Stimulated activated memory B cell treated with anti-CD40 and anti-IgM and Interleukin-4, amounts not matched to agents 10 μg/mL and 1 μg/mL and 100 μg/mL, for 72 hours (primary cell): ENCODE results near the gene WNT8B.

Experiments used
- ATAC-seq: fragments of 150-1000 bp; cut with Tn5 transposase; 2 replicates; pipeline ENCODE4 v1.10.0; 2021
- H3K27ac Mint-ChIP-seq: one replicate; pipeline ENCODE4 v1.8.0; 2022; ENCODE audit warnings: mild to moderate bottlenecking, mixed read lengths
- H3K27me3 Mint-ChIP-seq: one replicate; pipeline ENCODE4 v1.8.0; 2022; ENCODE audit warnings: mixed read lengths
- H3K36me3 Mint-ChIP-seq: one replicate; pipeline ENCODE4 v1.8.0; 2022; ENCODE audit warnings: mixed read lengths
- H3K4me1 Mint-ChIP-seq: one replicate; pipeline ENCODE4 v1.8.0; 2022; ENCODE audit warnings: mixed read lengths
- H3K4me3 Mint-ChIP-seq: one replicate; pipeline ENCODE4 v1.8.0; 2022; ENCODE audit warnings: mild to moderate bottlenecking, moderate library complexity, mixed read lengths
- H3K9me3 Mint-ChIP-seq: one replicate; pipeline ENCODE4 v1.8.0; 2022; ENCODE audit warnings: mixed read lengths

WNT8B gene

DNA sequence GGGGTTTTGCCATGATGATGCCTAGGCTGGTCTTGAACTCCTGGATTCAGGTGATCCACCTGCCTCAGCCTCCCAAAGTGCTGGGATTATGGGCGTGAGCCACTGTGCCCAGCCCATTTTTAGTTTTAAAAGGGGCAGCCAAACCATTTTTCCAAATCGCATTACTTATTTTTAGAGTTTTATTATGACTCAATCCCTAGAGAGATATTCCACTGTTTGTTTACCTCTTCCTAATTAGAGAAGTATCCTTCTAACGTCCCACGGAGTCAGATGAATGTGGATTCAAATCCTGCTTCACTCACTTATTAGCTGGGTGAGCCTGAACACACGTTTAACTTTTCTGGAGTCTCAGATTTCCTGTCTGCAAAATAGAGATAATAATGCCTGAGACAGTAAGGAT lies 15.2 kb downstream of the WNT8B start:
- H3K9me3 Mint-ChIP-seq = peaks cover 2% of the 10 kb centered on the region
- no peaks in the 10 kb centered on the region for H3K36me3 Mint-ChIP-seq
- ATAC-seq = no peak
- H3K4me1 Mint-ChIP-seq = peaks cover 17% of the 10 kb centered on the region
- H3K27ac Mint-ChIP-seq = no peak overlapping the region
- peaks cover 40% of the 10 kb centered on the region for H3K27me3 Mint-ChIP-seq
- H3K4me3 Mint-ChIP-seq = no peak overlapping the region

DNA sequence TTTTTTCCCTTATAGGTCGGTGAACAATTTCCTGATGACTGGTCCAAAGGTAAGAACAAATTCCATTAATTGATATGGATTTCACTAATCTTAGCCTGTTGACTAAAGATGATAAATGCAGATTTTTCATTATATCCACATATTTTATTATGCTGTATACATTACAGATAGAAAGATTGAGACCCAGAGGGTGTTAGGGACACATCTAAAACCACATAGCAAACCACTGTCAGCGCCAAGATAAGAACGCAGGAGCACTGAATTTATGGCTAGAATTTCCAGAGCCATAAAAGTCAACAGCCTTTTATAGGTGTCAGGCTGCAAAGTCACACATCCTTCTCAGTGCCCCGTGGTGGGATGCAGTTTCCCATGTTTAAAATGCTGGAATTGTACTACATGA lies 16.2 kb downstream of the WNT8B start:
- Mint-ChIP-seq H3K4me1 (peaks cover 24% of the 10 kb centered on the region), H3K9me3 (peaks cover 2% of the 10 kb centered on the region), H3K36me3 (no peaks in the 10 kb centered on the region), H3K4me3 (no peak overlapping the region), H3K27me3 (peaks cover 48% of the 10 kb centered on the region), H3K27ac (no peak overlapping the region)
- no peak for ATAC-seq

- no peak for ATAC-seq
- no peak overlapping the region for H3K4me3 Mint-ChIP-seq
- H3K36me3 Mint-ChIP-seq = no peaks in the 10 kb centered on the region
- H3K27me3 Mint-ChIP-seq = peaks cover 48% of the 10 kb centered on the region
- no peak overlapping the region for H3K27ac Mint-ChIP-seq
- H3K9me3 Mint-ChIP-seq = peaks cover 2% of the 10 kb centered on the region
- H3K4me1 Mint-ChIP-seq = peaks cover 24% of the 10 kb centered on the region
Observed at GRCh38 chr10:100480002-100480401, 17.2 kb downstream of the WNT8B start.

DNA sequence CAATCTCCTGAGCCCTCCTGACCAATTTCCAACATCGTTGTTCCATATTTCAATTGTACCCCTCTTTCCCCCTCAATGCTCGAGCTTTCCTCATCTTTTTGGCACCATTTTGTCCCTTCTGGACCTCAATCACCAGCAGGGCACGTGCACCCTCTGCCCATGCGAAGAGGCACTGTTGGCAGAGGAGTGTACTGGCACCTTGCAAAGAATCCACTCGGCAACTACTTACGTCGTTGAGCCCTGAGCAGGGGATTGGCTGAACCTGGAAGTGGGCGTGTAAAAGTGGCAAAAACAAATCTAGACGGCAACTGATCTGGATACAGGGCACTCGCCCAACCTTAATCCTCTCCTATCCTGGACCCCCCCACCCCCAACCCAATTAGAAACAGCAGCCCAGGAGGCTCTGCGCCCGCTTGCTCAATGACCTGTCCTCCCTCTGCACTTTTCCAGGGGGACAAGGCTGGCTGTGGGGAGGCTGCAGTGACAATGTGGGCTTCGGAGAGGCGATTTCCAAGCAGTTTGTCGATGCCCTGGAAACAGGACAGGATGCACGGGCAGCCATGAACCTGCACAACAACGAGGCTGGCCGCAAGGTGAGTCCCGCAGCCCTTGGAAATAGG lies 18.8 kb downstream of the WNT8B start:
- Mint-ChIP-seq H3K27me3 (peaks cover 48% of the 10 kb centered on the region), H3K9me3 (peaks cover 2% of the 10 kb centered on the region), H3K27ac (no peak overlapping the region), H3K4me1 (peaks cover 24% of the 10 kb centered on the region), H3K36me3 (peaks cover 8% of the 10 kb centered on the region), H3K4me3 (peak overlapping the region; percentile 86)
- ATAC-seq = peak; percentile 99

DNA sequence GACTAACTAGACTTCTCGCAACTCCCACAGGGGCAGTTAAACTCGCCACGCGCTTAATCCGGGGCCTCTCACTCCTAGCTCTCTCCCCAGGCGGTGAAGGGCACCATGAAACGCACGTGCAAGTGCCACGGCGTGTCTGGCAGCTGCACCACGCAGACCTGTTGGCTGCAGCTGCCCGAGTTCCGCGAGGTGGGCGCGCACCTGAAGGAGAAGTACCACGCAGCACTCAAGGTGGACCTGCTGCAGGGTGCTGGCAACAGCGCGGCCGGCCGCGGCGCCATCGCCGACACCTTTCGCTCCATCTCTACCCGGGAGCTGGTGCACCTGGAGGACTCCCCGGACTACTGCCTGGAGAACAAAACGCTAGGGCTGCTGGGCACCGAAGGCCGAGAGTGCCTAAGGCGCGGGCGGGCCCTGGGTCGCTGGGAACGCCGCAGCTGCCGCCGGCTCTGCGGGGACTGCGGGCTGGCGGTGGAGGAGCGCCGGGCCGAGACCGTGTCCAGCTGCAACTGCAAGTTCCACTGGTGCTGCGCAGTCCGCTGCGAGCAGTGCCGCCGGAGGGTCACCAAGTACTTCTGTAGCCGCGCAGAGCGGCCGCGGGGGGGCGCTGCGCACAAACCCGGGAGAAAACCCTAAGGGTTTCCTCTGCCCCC lies 19.5 kb downstream of the WNT8B start:
- Mint-ChIP-seq H3K27me3 (peaks cover 48% of the 10 kb centered on the region), H3K36me3 (peaks cover 15% of the 10 kb centered on the region), H3K4me3 (peak overlapping the region; percentile 86), H3K4me1 (peaks cover 24% of the 10 kb centered on the region), H3K9me3 (peaks cover 2% of the 10 kb centered on the region), H3K27ac (no peak overlapping the region)
- peak; percentile 62 for ATAC-seq

GRCh38 chr10:100482834-100483185 lies 20.0 kb downstream of the WNT8B start:
- Mint-ChIP-seq H3K4me3 (peak overlapping the region; percentile 86), H3K27ac (peak overlapping the region; percentile 36), H3K4me1 (peaks cover 24% of the 10 kb centered on the region), H3K9me3 (peaks cover 2% of the 10 kb centered on the region), H3K36me3 (peaks cover 17% of the 10 kb centered on the region), H3K27me3 (peaks cover 48% of the 10 kb centered on the region)
- ATAC-seq = no peak

GRCh38 chr10:100483876-100484666 lies 21.3 kb downstream of the WNT8B start:
- no peak overlapping the region for H3K27ac Mint-ChIP-seq
- peaks cover 24% of the 10 kb centered on the region for H3K36me3 Mint-ChIP-seq
- H3K9me3 Mint-ChIP-seq = peaks cover 2% of the 10 kb centered on the region
- no peak for ATAC-seq
- H3K27me3 Mint-ChIP-seq = peaks cover 36% of the 10 kb centered on the region
- no peak overlapping the region for H3K4me3 Mint-ChIP-seq
- peaks cover 24% of the 10 kb centered on the region for H3K4me1 Mint-ChIP-seq

DNA sequence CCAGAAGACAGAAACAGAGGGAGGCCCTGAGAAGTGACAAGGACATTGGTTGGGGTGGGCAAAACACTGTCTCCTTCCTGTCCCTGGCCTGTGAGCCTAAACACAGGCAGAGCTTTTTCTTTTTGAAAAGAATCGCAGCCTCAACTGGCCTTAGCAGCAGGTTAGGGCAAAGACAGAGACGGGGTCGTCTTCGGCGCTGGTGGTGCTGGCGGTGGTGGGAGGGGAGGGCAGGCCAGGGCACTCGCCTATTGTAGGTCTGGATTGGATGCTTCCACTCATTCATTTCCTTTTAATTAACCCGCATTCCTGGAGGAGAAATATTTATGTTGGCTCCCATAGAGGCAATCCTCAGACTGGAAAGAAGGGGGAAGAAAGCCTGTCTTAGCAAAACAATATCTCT lies 22.6 kb downstream of the WNT8B start:
- Mint-ChIP-seq H3K4me1 (peaks cover 24% of the 10 kb centered on the region), H3K27ac (no peak overlapping the region), H3K4me3 (no peak overlapping the region), H3K9me3 (peaks cover 2% of the 10 kb centered on the region), H3K27me3 (peaks cover 23% of the 10 kb centered on the region), H3K36me3 (peaks cover 36% of the 10 kb centered on the region)
- ATAC-seq = no peak

GRCh38 chr10:100485801-100486495 lies 23.1 kb downstream of the WNT8B start:
- peaks cover 2% of the 10 kb centered on the region for H3K9me3 Mint-ChIP-seq
- H3K36me3 Mint-ChIP-seq = peaks cover 42% of the 10 kb centered on the region
- H3K4me3 Mint-ChIP-seq = no peak overlapping the region
- no peak for ATAC-seq
- H3K27ac Mint-ChIP-seq = no peak overlapping the region
- peaks cover 19% of the 10 kb centered on the region for H3K27me3 Mint-ChIP-seq
- H3K4me1 Mint-ChIP-seq = peaks cover 24% of the 10 kb centered on the region

DNA sequence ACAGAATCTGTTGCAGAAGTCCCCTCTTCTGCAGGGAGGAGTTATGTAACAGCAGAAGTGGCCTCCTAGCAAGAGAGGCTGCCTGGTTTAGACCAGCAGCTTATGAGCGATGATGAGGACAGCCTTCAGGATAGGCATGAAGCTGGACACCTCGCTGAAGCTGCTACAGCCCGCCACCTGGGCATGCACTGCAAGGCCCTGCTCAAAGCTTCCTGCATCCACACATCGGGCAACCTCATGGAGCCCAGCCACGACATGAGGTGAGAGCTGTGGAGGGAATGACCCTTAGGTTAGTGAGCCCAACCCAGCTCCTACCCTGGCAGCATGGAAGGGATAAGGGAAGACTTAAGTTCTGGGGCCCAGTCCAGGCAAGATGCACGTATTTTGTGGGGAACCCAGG lies 24.7 kb downstream of the WNT8B start:
- no peak for ATAC-seq
- Mint-ChIP-seq H3K27me3 (peaks cover 10% of the 10 kb centered on the region), H3K9me3 (no peaks in the 10 kb centered on the region), H3K36me3 (peaks cover 42% of the 10 kb centered on the region), H3K27ac (no peak overlapping the region), H3K4me3 (no peak overlapping the region), H3K4me1 (peaks cover 11% of the 10 kb centered on the region)

- H3K4me1 Mint-ChIP-seq = no peaks in the 10 kb centered on the region
- H3K36me3 Mint-ChIP-seq = peaks cover 56% of the 10 kb centered on the region
- H3K27me3 Mint-ChIP-seq = no peaks in the 10 kb centered on the region
- H3K9me3 Mint-ChIP-seq = no peaks in the 10 kb centered on the region
- ATAC-seq = no peak
- no peak overlapping the region for H3K4me3 Mint-ChIP-seq
- no peak overlapping the region for H3K27ac Mint-ChIP-seq
Observed at GRCh38 chr10:100489396-100489795, 26.6 kb downstream of the WNT8B start.

DNA sequence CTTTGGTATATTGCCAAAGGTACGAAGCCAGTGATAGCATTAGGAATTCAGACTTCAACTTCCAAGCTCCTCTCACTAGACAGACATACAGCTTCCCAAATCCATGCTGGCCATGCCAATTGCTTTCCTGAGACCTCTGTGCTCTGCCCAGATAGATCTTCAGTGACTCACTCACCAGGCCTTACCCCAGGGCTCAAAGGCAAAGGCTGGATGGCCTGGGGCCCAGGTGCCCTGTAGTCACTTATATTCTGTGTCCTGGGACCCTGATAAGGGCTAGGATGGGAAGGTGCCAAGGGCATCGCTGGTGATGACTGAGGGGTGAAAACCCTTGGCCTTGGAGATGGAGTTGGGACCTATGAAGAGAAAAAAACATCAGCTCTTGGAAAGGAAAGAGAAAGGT lies 27.7 kb downstream of the WNT8B start:
- Mint-ChIP-seq H3K36me3 (peaks cover 66% of the 10 kb centered on the region), H3K27ac (no peak overlapping the region), H3K9me3 (no peaks in the 10 kb centered on the region)

GRCh38 chr10:100496567-100496966 lies 33.8 kb downstream of the WNT8B start:
- no peaks in the 10 kb centered on the region for H3K4me1 Mint-ChIP-seq
- H3K9me3 Mint-ChIP-seq = no peaks in the 10 kb centered on the region
- no peak overlapping the region for H3K4me3 Mint-ChIP-seq
- peaks cover 67% of the 10 kb centered on the region for H3K36me3 Mint-ChIP-seq
- H3K27me3 Mint-ChIP-seq = no peaks in the 10 kb centered on the region
- H3K27ac Mint-ChIP-seq = no peak overlapping the region
- no peak for ATAC-seq

More for the DNA sequence above, 27.7 kb downstream of the WNT8B start:
- Mint-ChIP-seq H3K4me1 (no peaks in the 10 kb centered on the region), H3K4me3 (no peak overlapping the region), H3K27me3 (no peaks in the 10 kb centered on the region)
- no peak for ATAC-seq

DNA sequence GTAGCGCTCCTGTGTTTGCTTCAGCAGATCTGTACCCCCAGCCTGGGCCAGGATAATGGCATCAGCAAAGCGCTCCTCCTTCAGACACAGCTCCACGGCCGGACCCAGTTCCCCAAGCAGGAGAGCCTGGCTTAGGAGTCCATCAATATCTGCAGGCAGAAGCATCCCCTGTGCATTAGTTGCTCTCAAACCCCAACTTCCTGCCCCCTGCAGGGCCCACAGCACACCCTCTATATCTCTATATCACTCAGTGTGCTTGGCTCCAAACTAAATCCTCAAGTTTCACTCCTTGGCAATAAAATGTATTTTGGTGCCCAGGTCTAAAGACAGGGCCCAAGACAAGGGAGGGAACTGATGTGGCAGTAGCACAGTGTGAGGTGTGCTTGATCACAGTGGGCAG lies 35.2 kb downstream of the WNT8B start:
- Mint-ChIP-seq H3K27me3 (no peaks in the 10 kb centered on the region), H3K9me3 (no peaks in the 10 kb centered on the region), H3K36me3 (peaks cover 76% of the 10 kb centered on the region), H3K4me1 (no peaks in the 10 kb centered on the region), H3K27ac (no peak overlapping the region), H3K4me3 (no peak overlapping the region)
- ATAC-seq = no peak

DNA sequence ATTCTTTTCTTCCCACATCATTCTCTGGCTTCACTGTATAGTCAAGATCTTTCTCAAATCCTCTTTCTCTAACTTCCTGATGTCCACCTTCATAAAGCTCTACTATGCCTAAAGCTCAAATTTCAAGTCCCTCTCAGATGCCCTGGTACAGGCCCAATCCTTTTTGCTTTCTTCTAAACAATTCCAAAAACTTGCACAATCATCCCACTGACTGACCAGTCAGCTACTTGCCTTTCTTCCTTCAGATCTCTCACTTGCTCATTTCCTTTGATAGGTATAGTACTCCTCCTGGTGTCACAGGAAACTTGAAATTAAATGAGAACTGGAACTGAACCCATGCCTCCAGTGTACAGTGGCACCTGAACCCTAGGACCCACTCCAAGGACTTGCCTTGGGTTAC lies 38.6 kb downstream of the WNT8B start:
- peaks cover 70% of the 10 kb centered on the region for H3K36me3 Mint-ChIP-seq
- H3K27me3 Mint-ChIP-seq = no peaks in the 10 kb centered on the region
- H3K4me3 Mint-ChIP-seq = no peak overlapping the region
- no peak overlapping the region for H3K27ac Mint-ChIP-seq
- H3K4me1 Mint-ChIP-seq = no peaks in the 10 kb centered on the region
- H3K9me3 Mint-ChIP-seq = no peaks in the 10 kb centered on the region
- ATAC-seq = no peak
